ENCODE measurements around the gene SPPL2B.
"Not testable (repeated sequence)": the region's sequence is repeated elsewhere in the genome, so short reads cannot be mapped to it uniquely, and the experiment has no call there.

SPPL2B gene

GRCh38 chr19:2382530-2383222 lies 54.2 kb downstream of the SPPL2B start:
- DNase-seq (ENCODE audit: low read depth): no peak

- DNase-seq (ENCODE audit: low read depth): no peak
Measured at GRCh38 chr19:2385053-2385721, 56.7 kb downstream of the SPPL2B start.

GRCh38 chr19:2387367-2388288 lies 59.1 kb downstream of the SPPL2B start:
- DNase-seq (ENCODE audit: low read depth): no peak

- no peak for DNase-seq (ENCODE audit: low read depth)
Measured at GRCh38 chr19:2389594-2389993, 61.1 kb downstream of the SPPL2B start.

- DNase-seq (ENCODE audit: low read depth): no peak
Measured at GRCh38 chr19:2391118-2391725, 62.7 kb downstream of the SPPL2B start.

GRCh38 chr19:2392366-2392765 lies 63.9 kb downstream of the SPPL2B start:
- DNase-seq (ENCODE audit: low read depth): no peak

- DNase-seq (ENCODE audit: low read depth): not testable (repeated sequence)
Measured at GRCh38 chr19:2392899-2393298, 64.4 kb downstream of the SPPL2B start.

- no peak for DNase-seq (ENCODE audit: low read depth)
Measured at GRCh38 chr19:2394054-2394441, 65.6 kb downstream of the SPPL2B start.

- DNase-seq (ENCODE audit: low read depth): no peak
Measured at GRCh38 chr19:2394442-2395292, 66.2 kb downstream of the SPPL2B start.

GRCh38 chr19:2395293-2395829 lies 66.9 kb downstream of the SPPL2B start:
- not testable (repeated sequence) for DNase-seq (ENCODE audit: low read depth)

GRCh38 chr19:2397173-2397572 lies 68.7 kb downstream of the SPPL2B start:
- not testable (repeated sequence) for DNase-seq (ENCODE audit: low read depth)

- no peak for DNase-seq (ENCODE audit: low read depth)
Measured at GRCh38 chr19:2398735-2399305, 70.3 kb downstream of the SPPL2B start.

- no peak for DNase-seq (ENCODE audit: low read depth)
Measured at GRCh38 chr19:2399582-2399981, 71.1 kb downstream of the SPPL2B start.

All from stimulated activated CD8-positive, alpha-beta memory T cell treated with anti-CD3 and anti-CD28 coated beads, Interleukin-15, amount 100 ng/mL, for 24 hours (primary cell).